ENCODE data around the gene TMEM72.

The TMEM72 gene

DNA sequence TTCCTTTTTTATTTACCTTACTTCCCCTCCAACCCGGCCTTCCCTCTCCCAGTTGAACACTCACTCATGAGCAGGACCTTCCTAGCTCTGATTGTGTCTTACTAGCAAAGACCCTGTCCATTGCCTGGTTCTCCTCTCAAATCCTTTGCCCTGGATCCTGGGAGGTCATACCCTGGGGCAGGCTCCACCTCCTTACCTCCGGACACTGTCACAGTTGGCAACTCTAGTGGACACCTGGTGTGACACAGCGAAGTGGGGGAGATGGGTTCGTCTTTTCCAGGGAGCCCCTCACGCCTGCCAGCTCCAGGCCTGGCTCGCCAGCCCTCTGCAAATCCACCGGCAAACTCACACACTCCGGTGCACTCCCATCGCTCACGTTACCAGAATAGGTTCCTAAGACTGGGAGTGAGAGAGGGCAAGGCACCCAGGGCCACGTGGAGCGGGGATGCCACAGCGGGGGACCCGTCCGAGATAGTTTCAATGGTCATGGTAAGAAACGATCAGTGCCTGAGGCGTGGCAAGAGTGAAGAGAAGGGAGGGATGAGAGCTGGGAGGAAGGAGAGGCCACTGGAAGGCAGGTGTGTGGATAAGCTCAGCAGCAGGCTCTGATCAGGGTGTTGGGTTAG lies 30.9 kb upstream of the TMEM72 start:
- H3K4me3 ChIP-seq (ENCODE audit: low read length), result no peak overlapping the region
- no peak for DNase-seq (ENCODE audit: low read depth)
- TF ChIP-seq CTCF (IDR thresholded peaks at IDR 0.05; ENCODE audit: insufficient read depth, low read depth, low read length, missing control alignments), result no peak

GRCh38 chr10:44881649-44882048 lies 29.5 kb upstream of the TMEM72 start:
- no peak for TF ChIP-seq CTCF (IDR thresholded peaks at IDR 0.05; ENCODE audit: insufficient read depth, low read depth, low read length, missing control alignments)
- DNase-seq (ENCODE audit: low read depth), result no peak
- no peak overlapping the region for H3K4me3 ChIP-seq (ENCODE audit: low read length)

- H3K4me3 ChIP-seq (ENCODE audit: low read length), result no peak overlapping the region
- no peak for DNase-seq (ENCODE audit: low read depth)
- no peak for TF ChIP-seq CTCF (IDR thresholded peaks at IDR 0.05; ENCODE audit: insufficient read depth, low read depth, low read length, missing control alignments)
Observed at GRCh38 chr10:44882166-44882720, 28.9 kb upstream of the TMEM72 start.

DNA sequence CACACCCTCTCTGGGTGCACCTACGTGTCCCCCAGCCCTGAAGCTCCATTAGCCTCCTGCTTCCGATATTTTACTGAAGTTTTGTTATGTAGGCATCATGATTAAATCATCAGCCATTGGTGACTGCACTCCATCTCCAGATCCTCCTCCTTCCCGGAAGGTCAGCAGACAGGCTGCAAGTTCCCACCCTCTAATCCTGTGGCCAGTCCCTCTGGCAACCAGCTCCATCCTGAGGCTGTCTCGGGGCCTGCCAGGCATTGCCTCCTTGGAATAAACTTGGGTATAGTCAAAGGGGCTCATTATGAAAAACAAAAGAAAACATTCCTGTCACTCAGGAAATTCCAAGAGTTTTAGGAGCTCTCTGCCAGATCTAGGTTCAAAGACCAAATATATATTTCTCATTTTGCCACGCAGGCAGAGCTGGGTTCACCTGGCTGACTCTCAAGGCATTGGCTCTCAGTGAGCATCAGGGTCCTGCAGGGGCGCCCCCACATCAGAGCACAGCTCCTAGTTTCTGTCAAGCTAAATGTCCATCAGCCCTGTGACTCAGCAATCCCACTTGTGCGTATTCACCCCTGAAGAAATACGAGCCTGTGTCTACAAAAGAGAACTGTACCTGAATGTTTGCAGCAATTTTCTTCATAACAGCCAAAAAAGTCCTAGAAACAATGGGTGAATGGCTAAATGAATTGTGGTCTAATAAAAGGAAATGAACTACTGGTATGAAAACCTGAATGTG lies 27.4 kb upstream of the TMEM72 start:
- no peak for TF ChIP-seq CTCF (IDR thresholded peaks at IDR 0.05; ENCODE audit: insufficient read depth, low read depth, low read length, missing control alignments)
- DNase-seq (ENCODE audit: low read depth), result no peak
- H3K4me3 ChIP-seq (ENCODE audit: low read length), result no peak overlapping the region

- no peak for DNase-seq (ENCODE audit: low read depth)
- TF ChIP-seq CTCF (IDR thresholded peaks at IDR 0.05; ENCODE audit: insufficient read depth, low read depth, low read length, missing control alignments), result no peak
- no peak overlapping the region for H3K4me3 ChIP-seq (ENCODE audit: low read length)
Observed at GRCh38 chr10:44885710-44886109, 25.4 kb upstream of the TMEM72 start.

DNA sequence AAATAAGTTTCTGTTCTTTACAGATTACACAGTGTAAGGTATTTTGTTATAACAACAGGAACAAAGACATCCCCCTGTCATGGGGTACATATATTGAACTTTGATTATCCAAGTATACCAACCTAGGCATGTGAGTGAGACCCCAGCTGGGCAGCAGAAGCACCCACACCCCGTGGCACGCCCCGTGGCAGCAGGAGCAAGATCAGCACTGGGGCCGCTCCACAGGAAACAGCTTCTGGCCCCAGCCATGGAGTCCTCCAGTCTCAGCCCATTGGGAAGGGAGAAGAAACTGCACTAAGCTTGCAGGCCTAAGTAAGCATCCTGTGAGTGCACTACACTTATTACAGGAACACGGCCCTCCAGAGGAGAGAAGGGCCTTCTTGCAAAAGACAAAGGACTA lies 24.2 kb upstream of the TMEM72 start:
- TF ChIP-seq CTCF (IDR thresholded peaks at IDR 0.05; ENCODE audit: insufficient read depth, low read depth, low read length, missing control alignments), result no peak
- H3K4me3 ChIP-seq (ENCODE audit: low read length), result no peak overlapping the region
- no peak for DNase-seq (ENCODE audit: low read depth)

Data from epithelial cell of esophagus (primary cell).